Measurements from ENCODE around the gene PTTG1IP. TPM values are rescaled to one million over a fixed set of nuclear protein-coding genes. Genes with fewer than 3 reads are reported as not detected.
A peak's percentile ranks its signal among the peaks of the same experiment; 100 is the strongest.

The PTTG1IP gene
- total and polyA plus RNA-seq, 2 of the 4 experiments (the other 2 are of a cell fraction) = 167 to 194 TPM

GRCh38 chr21:44800971-44801467 lies 72.5 kb downstream of the PTTG1IP start:
- peak overlapping the region; percentile 99 for H2AFZ ChIP-seq (replicated peaks; ENCODE audit: low read length, poor library complexity)
- peak; percentile 10 for ATAC-seq (ENCODE audit: low read depth)
- peaks cover 2% of the 10 kb centered on the region; the same call in 1 of the 2 replicates for H3K4me1 ChIP-seq (ENCODE audit: control insufficient read depth, insufficient read depth, low read length)
- no peak overlapping the region for H4K5ac ChIP-seq (ENCODE audit: low read depth, low read length)
- peak; percentile 26 for DNase-seq
- peaks cover 42 to 80% of the 10 kb centered on the region in 2 experiments for H3K79me1 ChIP-seq (ENCODE audit: low read depth in 1 of 2, low read length in 2 of 2)
- H3K18ac ChIP-seq (ENCODE audit: low read depth, low read length) = no peak overlapping the region
- peak overlapping the region; percentile 38; the same call in 1 of the 2 replicates for H3K4ac ChIP-seq (ENCODE audit: low read depth, low read length)
- H2BK5ac ChIP-seq (ENCODE audit: low read depth, low read length, poor library complexity, severe bottlenecking) = no peak overlapping the region
- H3K36me3 ChIP-seq (ENCODE audit: control insufficient read depth, insufficient read depth, low read length) = peaks cover 19% of the 10 kb centered on the region
- H3K23ac ChIP-seq (ENCODE audit: low read depth, low read length) = peak overlapping the region; percentile 76
- no peaks in the 10 kb centered on the region for H3K27me3 ChIP-seq (ENCODE audit: control insufficient read depth, insufficient read depth, low read length)
- H3K9me3 ChIP-seq (ENCODE audit: control insufficient read depth, insufficient read depth, low read length) = no peaks in the 10 kb centered on the region
- no peak overlapping the region for H2BK20ac ChIP-seq (ENCODE audit: low read depth, low read length)
- ChIA-PET POLR2A (ENCODE audit: unreplicated experiment) (no interaction called here), CTCF (interaction anchor here (0.7 kb wide), 1 partner anchor 72 kb away, joined by 4 read pairs; the partner anchor contains the start of gene PTTG1IP)
- peak overlapping the region; percentile 92 for H2AK5ac ChIP-seq (ENCODE audit: low read depth, low read length)
- H4K8ac ChIP-seq (ENCODE audit: low read depth in 2 of 2, low read length in 2 of 2) = peak overlapping the region; percentile 80 to 95; a peak in 2 of 4 replicates
- H3K56ac ChIP-seq (ENCODE audit: extremely low read depth, insufficient read depth, low read length) = peak overlapping the region; percentile 48
- intact Hi-C loops (cut with micrococcal nuclease) (loop anchor here (2.0 to 10.0 kb wide), 3 partner anchors 71 to 334 kb away; partner anchors contain the start of gene PTTG1IP), dilution Hi-C loops (cut with HindIII; ENCODE audit: low sequenced_read_pairs, unreplicated experiment) (no loop called here), in situ Hi-C loops (cut with MboI; ENCODE audit: low sequenced_read_pairs) (loop anchor here (25.0 kb wide), 1 partner anchor 311 kb away; no protein-coding TSS in a partner anchor)
- peaks cover 7% of the 10 kb centered on the region; the same call in 1 of the 2 replicates for H3K9me1 ChIP-seq (ENCODE audit: insufficient read depth, low read length)
- H3K4me3 ChIP-seq (ENCODE audit: insufficient read depth, low read depth, low read length) = peak overlapping the region; percentile 100
- no peak overlapping the region for H2AK9ac ChIP-seq (replicated peaks; ENCODE audit: low read depth, low read length, poor library complexity)
- H3K27ac ChIP-seq (ENCODE audit: insufficient read depth, low read length) = peak overlapping the region; percentile 56
- BruUV-seq (replicated peaks) = no TSS peak
- no peak overlapping the region for H2BK120ac ChIP-seq (ENCODE audit: low read depth, low read length)
- H4K20me1 ChIP-seq (ENCODE audit: insufficient read depth, low read length) = peaks cover 42% of the 10 kb centered on the region
- peak overlapping the region; percentile 88 for H3K4me2 ChIP-seq (ENCODE audit: low read depth, low read length)
- H2BK15ac ChIP-seq (ENCODE audit: low read depth, low read length) = no peak overlapping the region
- H3K14ac ChIP-seq (replicated peaks; ENCODE audit: low read depth, low read length) = peak overlapping the region; percentile 53
- WGBS, 2 experiments (ENCODE audit: extremely low coverage in 2 of 2, insufficient read length in 1 of 2) = 0% methylated on average over 5 of the region's 17 CpGs; no CpG with 5 or more reads in 1 of the 2 experiments
- peak overlapping the region; percentile 77 for H3K9ac ChIP-seq (ENCODE audit: low read depth, low read length)
- no peak for TF ChIP-seq CHD1 (IDR thresholded peaks at IDR 0.05; ENCODE audit: low read depth, low read length)
- TF ChIP-seq RAD21 (IDR thresholded peaks at IDR 0.05; ENCODE audit: low read length) = peak; percentile 15; the same call in 1 of the 2 replicates
- peak; percentile 30; the same call in 1 of the 2 replicates for TF ChIP-seq CTCF (conservative IDR thresholded peaks at IDR 0.05; ENCODE audit: low read depth, low read length)
- TF ChIP-seq CEBPB (IDR thresholded peaks at IDR 0.05; ENCODE audit: low read depth, low read length) = no peak
- no peak overlapping the region for H4K91ac ChIP-seq (ENCODE audit: insufficient read depth, low read depth, low read length)

All from IMR-90 (cell line).